ENCODE results near the gene CTNNBL1. TPM values are rescaled to one million over a fixed set of nuclear protein-coding genes. Genes with fewer than 3 reads are reported as not detected.
"Not testable (repeated sequence)": the region's sequence is repeated elsewhere in the genome, so short reads cannot be mapped to it uniquely, and the experiment has no call there.

CTNNBL1 gene
- total and polyA plus RNA-seq, 4 donors: 27.7 to 41.9 (median 38.2) TPM

GRCh38 chr20:37722312-37722711 lies 28.5 kb downstream of the CTNNBL1 start:
- H3K36me3 ChIP-seq (ENCODE audit: control insufficient read depth, insufficient read depth, low read length); H3K4me1 ChIP-seq (ENCODE audit: control insufficient read depth, insufficient read depth, low read length); H3K4me3 ChIP-seq (ENCODE audit: low read depth, low read length); H3K27me3 ChIP-seq (ENCODE audit: control insufficient read depth, insufficient read depth, low read length); H3K27ac ChIP-seq (ENCODE audit: low read depth, low read length); H3K9me3 ChIP-seq (ENCODE audit: control insufficient read depth, insufficient read depth, low read length); DNase-seq (ENCODE audit: low read depth in 4 of 6, low spot score in 6 of 6): not testable (repeated sequence)
- WGBS (ENCODE audit: insufficient coverage): no CpG with 5 or more reads among the region's 4 CpGs

DNA sequence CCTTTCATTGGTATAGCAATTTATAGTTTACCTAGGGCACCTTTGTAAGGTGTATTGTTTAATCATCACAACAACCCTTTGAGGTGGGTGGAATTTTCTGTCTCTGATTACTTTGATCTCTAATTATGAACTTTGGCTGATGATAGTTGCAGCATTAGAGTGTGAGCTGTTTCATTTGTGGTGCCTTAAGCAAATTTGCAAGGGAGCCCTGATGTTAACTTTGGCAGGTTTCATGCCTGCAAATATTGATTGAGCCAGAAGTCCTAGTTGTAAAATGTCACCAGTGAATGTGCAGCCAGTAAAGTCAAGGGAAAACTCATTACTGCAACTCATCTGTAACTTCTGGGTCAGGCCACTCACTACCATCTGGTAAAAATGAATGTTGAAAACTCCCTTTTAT lies 29.8 kb downstream of the CTNNBL1 start:
- peaks cover 4% of the 10 kb centered on the region for H3K4me1 ChIP-seq (ENCODE audit: control insufficient read depth, insufficient read depth, low read length)
- H3K27ac ChIP-seq (ENCODE audit: low read depth, low read length): no peak overlapping the region
- no peaks in the 10 kb centered on the region for H3K27me3 ChIP-seq (ENCODE audit: control insufficient read depth, insufficient read depth, low read length)
- no peak overlapping the region for H3K4me3 ChIP-seq (ENCODE audit: low read depth, low read length)
- peak in 1 of 6 donors; percentile 28 for DNase-seq (ENCODE audit: low read depth in 4 of 6, low spot score in 6 of 6)
- peaks cover 2% of the 10 kb centered on the region for H3K9me3 ChIP-seq (ENCODE audit: control insufficient read depth, insufficient read depth, low read length)
- no peaks in the 10 kb centered on the region for H3K36me3 ChIP-seq (ENCODE audit: control insufficient read depth, insufficient read depth, low read length)

DNA sequence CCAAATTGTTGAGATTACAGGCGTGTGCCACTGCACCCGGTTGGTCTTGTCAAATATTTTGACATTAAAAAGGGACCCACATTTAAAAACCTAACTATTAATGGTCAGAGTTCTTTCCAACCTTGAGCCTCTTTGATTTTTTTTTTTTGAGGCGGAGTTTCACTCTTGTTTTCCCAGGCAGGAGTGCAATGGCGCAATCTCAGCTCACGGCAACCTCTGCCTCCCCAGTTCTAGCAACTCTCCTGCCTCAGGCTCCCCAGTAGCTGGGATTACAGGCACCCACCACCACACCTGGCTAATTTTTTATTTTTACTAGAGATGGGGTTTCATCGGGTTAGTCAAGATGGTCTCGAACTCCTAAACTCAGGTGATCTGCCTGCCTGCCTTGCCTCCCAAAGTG lies 31.3 kb downstream of the CTNNBL1 start:
- WGBS (ENCODE audit: insufficient coverage): 89% methylated on average over 5 of the region's 7 CpGs

DNA sequence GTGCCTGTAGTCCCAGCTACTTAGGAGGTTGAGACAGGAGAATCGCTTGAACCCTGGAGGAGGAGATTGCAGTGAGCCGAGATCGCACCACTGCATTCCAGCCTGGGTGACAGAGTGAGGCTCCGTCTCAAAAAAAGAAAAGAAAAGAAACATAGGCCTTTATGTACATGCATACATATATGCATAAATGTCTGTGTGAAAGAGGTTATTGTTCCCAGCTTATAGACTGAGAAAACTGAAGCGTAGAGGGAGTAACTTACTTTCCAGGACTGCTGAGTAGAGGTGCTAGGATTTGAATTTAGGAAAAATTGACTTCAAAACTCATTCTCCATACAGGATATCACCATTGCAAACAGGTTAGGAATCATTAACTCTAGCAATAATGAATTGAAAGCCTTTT lies 32.0 kb downstream of the CTNNBL1 start:
- WGBS (ENCODE audit: insufficient coverage): 38% methylated on average over 1 of the region's 5 CpGs
- no peak for DNase-seq (ENCODE audit: low read depth in 4 of 6, low spot score in 6 of 6)
- Histone ChIP-seq H3K27ac (ENCODE audit: low read depth, low read length) (no peak overlapping the region), H3K27me3 (ENCODE audit: control insufficient read depth, insufficient read depth, low read length) (no peaks in the 10 kb centered on the region), H3K36me3 (ENCODE audit: control insufficient read depth, insufficient read depth, low read length) (no peaks in the 10 kb centered on the region), H3K4me3 (ENCODE audit: low read depth, low read length) (no peak overlapping the region), H3K4me1 (ENCODE audit: control insufficient read depth, insufficient read depth, low read length) (peaks cover 4% of the 10 kb centered on the region), H3K9me3 (ENCODE audit: control insufficient read depth, insufficient read depth, low read length) (peaks cover 2% of the 10 kb centered on the region)

More for the DNA sequence above, 31.3 kb downstream of the CTNNBL1 start:
- DNase-seq (ENCODE audit: low read depth in 4 of 6, low spot score in 6 of 6): no peak
- Histone ChIP-seq H3K9me3 (ENCODE audit: control insufficient read depth, insufficient read depth, low read length) (peaks cover 2% of the 10 kb centered on the region), H3K27ac (ENCODE audit: low read depth, low read length) (no peak overlapping the region), H3K4me3 (ENCODE audit: low read depth, low read length) (no peak overlapping the region), H3K27me3 (ENCODE audit: control insufficient read depth, insufficient read depth, low read length) (no peaks in the 10 kb centered on the region), H3K4me1 (ENCODE audit: control insufficient read depth, insufficient read depth, low read length) (peaks cover 4% of the 10 kb centered on the region), H3K36me3 (ENCODE audit: control insufficient read depth, insufficient read depth, low read length) (no peaks in the 10 kb centered on the region)

- Histone ChIP-seq H3K27ac (ENCODE audit: low read depth, low read length) (no peak overlapping the region), H3K4me3 (ENCODE audit: low read depth, low read length) (no peak overlapping the region), H3K9me3 (ENCODE audit: control insufficient read depth, insufficient read depth, low read length) (peaks cover 2% of the 10 kb centered on the region), H3K27me3 (ENCODE audit: control insufficient read depth, insufficient read depth, low read length) (no peaks in the 10 kb centered on the region), H3K36me3 (ENCODE audit: control insufficient read depth, insufficient read depth, low read length) (no peaks in the 10 kb centered on the region), H3K4me1 (ENCODE audit: control insufficient read depth, insufficient read depth, low read length) (peaks cover 4% of the 10 kb centered on the region)
- no peak for DNase-seq (ENCODE audit: low read depth in 4 of 6, low spot score in 6 of 6)
Measured at GRCh38 chr20:37726321-37726720, 32.5 kb downstream of the CTNNBL1 start.

DNA sequence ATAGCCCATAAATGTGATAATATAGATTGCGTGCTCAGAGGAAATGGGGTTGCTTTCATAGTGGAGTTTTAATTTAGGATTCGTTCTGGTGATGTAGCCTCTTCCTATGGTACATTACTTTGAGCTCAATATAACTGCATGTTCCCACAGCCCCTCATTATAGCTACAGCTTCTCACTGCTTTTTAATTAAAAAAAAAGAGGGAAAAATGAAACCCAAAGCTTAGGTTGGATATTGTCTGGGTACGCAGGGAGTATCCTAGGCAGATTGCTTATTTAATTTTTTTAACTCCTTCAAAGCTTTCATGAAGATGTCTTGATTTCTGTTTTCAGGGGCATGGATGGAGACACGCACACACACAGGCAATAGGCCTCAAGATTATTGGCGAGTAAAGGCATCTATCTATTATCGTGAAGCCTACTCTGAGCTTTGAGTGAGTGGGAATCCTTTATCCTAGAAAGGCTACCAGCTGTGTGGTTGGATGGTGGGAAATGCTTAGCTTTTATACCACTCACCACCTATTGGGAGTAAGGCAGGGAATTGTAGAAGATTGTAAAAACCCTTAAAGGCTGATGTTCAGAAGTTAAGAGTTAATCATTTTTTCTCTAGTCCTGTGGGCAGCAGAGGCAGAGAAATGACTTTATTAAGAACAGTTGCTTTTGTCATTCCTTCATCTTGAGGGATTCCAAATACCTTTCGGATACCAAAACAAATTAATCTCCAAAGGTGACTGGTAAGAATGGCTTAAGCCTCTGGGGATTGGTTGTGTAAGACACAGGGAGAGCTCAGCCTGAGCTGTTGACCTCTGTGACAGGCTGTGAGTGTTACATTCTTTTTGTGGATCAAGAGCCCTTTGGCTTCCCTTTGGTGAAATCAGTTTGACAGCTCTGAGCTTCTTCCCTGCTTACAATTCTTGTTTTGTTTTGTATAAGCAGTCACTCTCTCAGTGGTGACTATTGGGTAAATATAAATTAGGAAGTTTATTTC lies 33.4 kb downstream of the CTNNBL1 start:
- 80% methylated on average over 1 of the region's 7 CpGs for WGBS (ENCODE audit: insufficient coverage)
- peak in 1 of 6 donors; percentile 92 for DNase-seq (ENCODE audit: low read depth in 4 of 6, low spot score in 6 of 6)

DNA sequence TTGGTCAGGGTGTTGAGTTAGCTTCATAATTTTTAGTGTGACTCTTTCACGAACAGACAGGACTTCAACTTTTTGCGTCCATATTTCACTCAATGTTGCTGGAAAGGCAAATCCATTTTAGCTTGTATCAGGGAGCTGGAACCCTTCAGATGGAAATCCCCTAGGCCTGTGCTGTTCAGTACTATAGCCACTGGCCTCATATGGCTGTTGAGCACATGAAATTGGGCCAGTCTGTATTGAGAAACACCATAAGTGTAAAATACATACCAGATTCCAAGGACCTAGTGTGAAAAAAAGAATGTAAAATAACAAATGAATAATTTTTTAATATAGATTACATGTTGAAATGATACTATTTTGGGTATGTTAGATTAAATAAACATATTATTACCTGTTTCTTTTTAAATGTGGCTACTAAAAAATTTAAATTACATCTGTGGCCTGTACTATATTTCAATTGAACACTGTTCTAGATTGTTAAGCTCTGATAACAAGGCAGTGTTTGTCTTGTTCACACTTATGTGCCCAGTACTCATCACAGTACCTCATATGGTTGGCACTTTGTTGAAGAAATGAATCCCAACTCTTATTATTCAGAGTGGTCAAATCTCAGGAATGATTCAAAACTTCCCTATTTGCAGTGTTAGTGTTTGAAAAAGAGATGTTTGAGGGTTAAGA lies 34.3 kb downstream of the CTNNBL1 start:
- DNase-seq (ENCODE audit: low read depth in 4 of 6, low spot score in 6 of 6): no peak
- H3K4me1 ChIP-seq (ENCODE audit: control insufficient read depth, insufficient read depth, low read length): peaks cover 4% of the 10 kb centered on the region
- H3K27ac ChIP-seq (ENCODE audit: low read depth, low read length): peak overlapping the region; percentile 7

More for the DNA sequence above, 33.4 kb downstream of the CTNNBL1 start:
- H3K4me1 ChIP-seq (ENCODE audit: control insufficient read depth, insufficient read depth, low read length): peaks cover 4% of the 10 kb centered on the region
- no peak overlapping the region for H3K4me3 ChIP-seq (ENCODE audit: low read depth, low read length)
- H3K27ac ChIP-seq (ENCODE audit: low read depth, low read length): no peak overlapping the region
- no peaks in the 10 kb centered on the region for H3K36me3 ChIP-seq (ENCODE audit: control insufficient read depth, insufficient read depth, low read length)
- no peaks in the 10 kb centered on the region for H3K27me3 ChIP-seq (ENCODE audit: control insufficient read depth, insufficient read depth, low read length)
- H3K9me3 ChIP-seq (ENCODE audit: control insufficient read depth, insufficient read depth, low read length): no peaks in the 10 kb centered on the region

GRCh38 chr20:37728635-37728983 lies 34.8 kb downstream of the CTNNBL1 start:
- Histone ChIP-seq H3K27ac (ENCODE audit: low read depth, low read length) (peak overlapping the region; percentile 7), H3K9me3 (ENCODE audit: control insufficient read depth, insufficient read depth, low read length) (no peaks in the 10 kb centered on the region), H3K36me3 (ENCODE audit: control insufficient read depth, insufficient read depth, low read length) (no peaks in the 10 kb centered on the region), H3K4me3 (ENCODE audit: low read depth, low read length) (no peak overlapping the region), H3K4me1 (ENCODE audit: control insufficient read depth, insufficient read depth, low read length) (peaks cover 4% of the 10 kb centered on the region), H3K27me3 (ENCODE audit: control insufficient read depth, insufficient read depth, low read length) (no peaks in the 10 kb centered on the region)
- DNase-seq (ENCODE audit: low read depth in 4 of 6, low spot score in 6 of 6): no peak
- WGBS (ENCODE audit: insufficient coverage): 57% methylated on average over 1 of the region's 2 CpGs

More for the DNA sequence above, 34.3 kb downstream of the CTNNBL1 start:
- WGBS (ENCODE audit: insufficient coverage): 80% methylated on average over 2 of the region's 2 CpGs
- Histone ChIP-seq H3K9me3 (ENCODE audit: control insufficient read depth, insufficient read depth, low read length) (no peaks in the 10 kb centered on the region), H3K36me3 (ENCODE audit: control insufficient read depth, insufficient read depth, low read length) (no peaks in the 10 kb centered on the region), H3K4me3 (ENCODE audit: low read depth, low read length) (no peak overlapping the region), H3K27me3 (ENCODE audit: control insufficient read depth, insufficient read depth, low read length) (no peaks in the 10 kb centered on the region)

- no peaks in the 10 kb centered on the region for H3K36me3 ChIP-seq (ENCODE audit: control insufficient read depth, insufficient read depth, low read length)
- WGBS (ENCODE audit: insufficient coverage): 24% methylated on average over 2 of the region's 4 CpGs
- no peaks in the 10 kb centered on the region for H3K9me3 ChIP-seq (ENCODE audit: control insufficient read depth, insufficient read depth, low read length)
- DNase-seq (ENCODE audit: low read depth in 4 of 6, low spot score in 6 of 6): peak in 4 of 6 donors; percentile 43 to 97 (median 55)
- no peak overlapping the region for H3K27ac ChIP-seq (ENCODE audit: low read depth, low read length)
- H3K27me3 ChIP-seq (ENCODE audit: control insufficient read depth, insufficient read depth, low read length): no peaks in the 10 kb centered on the region
- peaks cover 4% of the 10 kb centered on the region for H3K4me1 ChIP-seq (ENCODE audit: control insufficient read depth, insufficient read depth, low read length)
- H3K4me3 ChIP-seq (ENCODE audit: low read depth, low read length): no peak overlapping the region
Measured at GRCh38 chr20:37729452-37729851, 35.6 kb downstream of the CTNNBL1 start.

All from spinal cord (tissue), 10 donors.